Tibial nerve (tissue), 3 donors: Measurements from ENCODE around the gene ARMH3.

Experiments used
- POLR2A ChIP-seq, 2 donors: fragments of 450-650 bp; IDR thresholded peaks; one replicate each; pipeline ENCODE4 v1.6.1; 2017; ENCODE audit warnings: antibody characterized with exemption in 2 of 2, mild to moderate bottlenecking in 2 of 2, moderate library complexity in 2 of 2
- TF ChIP-seq, protein P1 (sequence below), 5 experiments: fragments of 200-600 bp in 3 of 5; fragments of 450-650 bp in 2 of 5; sonication (generic) in 3 of 5; IDR thresholded peaks; one replicate each; pipeline ENCODE4 v1.5.1; 2016 to 2019; ENCODE audit warnings: antibody characterized with exemption in 5 of 5, mild to moderate bottlenecking in 3 of 5, moderate library complexity in 2 of 5

DNA sequence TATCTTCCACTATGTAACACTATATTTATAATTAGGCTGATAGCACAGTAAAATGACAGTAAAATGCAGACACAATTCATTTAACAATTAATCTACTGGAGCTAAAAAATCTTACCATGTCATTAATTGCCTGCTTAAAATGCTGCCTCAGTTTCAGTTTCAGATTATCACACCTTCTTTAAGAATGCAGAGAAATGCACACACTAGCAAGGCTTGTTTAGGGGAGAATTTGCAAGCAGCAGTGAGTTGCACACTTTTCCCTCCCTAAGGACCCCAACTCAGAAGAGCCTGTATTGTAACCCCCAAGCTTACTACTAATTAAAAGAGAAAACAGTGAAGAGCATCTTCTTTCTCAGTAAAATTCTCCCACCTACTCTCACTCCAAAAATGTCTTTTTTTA is 132.7 kb downstream of the ARMH3 start:
- TF ChIP-seq, protein P1, sequence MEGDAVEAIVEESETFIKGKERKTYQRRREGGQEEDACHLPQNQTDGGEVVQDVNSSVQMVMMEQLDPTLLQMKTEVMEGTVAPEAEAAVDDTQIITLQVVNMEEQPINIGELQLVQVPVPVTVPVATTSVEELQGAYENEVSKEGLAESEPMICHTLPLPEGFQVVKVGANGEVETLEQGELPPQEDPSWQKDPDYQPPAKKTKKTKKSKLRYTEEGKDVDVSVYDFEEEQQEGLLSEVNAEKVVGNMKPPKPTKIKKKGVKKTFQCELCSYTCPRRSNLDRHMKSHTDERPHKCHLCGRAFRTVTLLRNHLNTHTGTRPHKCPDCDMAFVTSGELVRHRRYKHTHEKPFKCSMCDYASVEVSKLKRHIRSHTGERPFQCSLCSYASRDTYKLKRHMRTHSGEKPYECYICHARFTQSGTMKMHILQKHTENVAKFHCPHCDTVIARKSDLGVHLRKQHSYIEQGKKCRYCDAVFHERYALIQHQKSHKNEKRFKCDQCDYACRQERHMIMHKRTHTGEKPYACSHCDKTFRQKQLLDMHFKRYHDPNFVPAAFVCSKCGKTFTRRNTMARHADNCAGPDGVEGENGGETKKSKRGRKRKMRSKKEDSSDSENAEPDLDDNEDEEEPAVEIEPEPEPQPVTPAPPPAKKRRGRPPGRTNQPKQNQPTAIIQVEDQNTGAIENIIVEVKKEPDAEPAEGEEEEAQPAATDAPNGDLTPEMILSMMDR (IDR thresholded peaks at IDR 0.05): no peak
- no peak for TF ChIP-seq POLR2A (IDR thresholded peaks at IDR 0.05)
